Measurements from ENCODE around the gene USO1.
"Not testable (repeated sequence)": the region's sequence is repeated elsewhere in the genome, so short reads cannot be mapped to it uniquely, and the experiment has no call there.

Gene USO1

GRCh38 chr4:75779105-75779757 lies 54.9 kb downstream of the USO1 start:
- DNase-seq, result no peak

DNA sequence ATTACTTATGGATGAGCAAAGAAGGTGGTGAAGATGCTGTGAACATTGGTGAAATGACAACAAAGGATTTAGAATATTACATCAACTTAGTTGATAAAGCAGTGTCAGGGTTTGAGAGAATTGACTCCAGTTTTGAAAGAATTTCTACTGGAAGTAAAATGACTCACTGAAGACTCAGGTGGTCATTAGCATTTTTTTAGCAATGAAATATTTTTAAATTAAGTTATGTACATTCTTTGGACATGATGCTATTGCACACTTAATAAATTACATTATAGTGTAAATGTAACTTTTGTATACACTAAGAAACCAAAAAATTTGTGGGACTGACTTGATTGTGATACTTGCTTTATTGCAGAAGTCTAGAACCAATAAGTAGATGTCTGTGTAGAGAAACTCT lies 56.9 kb downstream of the USO1 start:
- DNase-seq, result no peak

GRCh38 chr4:75786526-75786925 lies 62.1 kb downstream of the USO1 start:
- DNase-seq, result no peak

GRCh38 chr4:75786938-75787337 lies 62.6 kb downstream of the USO1 start:
- no peak for DNase-seq

- no peak for DNase-seq
Observed at GRCh38 chr4:75790024-75790423, 65.6 kb downstream of the USO1 start.

DNA sequence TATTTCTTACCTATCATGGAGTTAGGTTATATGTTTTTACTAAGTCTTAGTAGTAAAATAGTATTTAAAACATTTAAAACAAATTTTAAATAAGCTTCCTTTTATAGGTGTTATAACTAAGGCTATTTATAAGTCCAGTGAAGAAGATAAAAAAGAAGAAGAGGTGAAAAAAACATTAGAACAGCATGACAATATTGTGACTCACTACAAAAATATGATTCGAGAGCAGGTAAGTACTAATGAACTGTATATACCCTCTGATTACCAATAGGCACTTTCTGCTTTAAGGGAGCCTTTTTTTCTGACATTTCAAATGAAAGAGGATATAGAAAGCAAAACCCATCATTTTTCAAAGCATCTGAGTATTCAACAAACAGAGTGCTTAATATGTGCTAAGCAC lies 76.6 kb downstream of the USO1 start:
- no peak for DNase-seq

- DNase-seq, result not testable (repeated sequence)
Observed at GRCh38 chr4:75806035-75806434, 81.7 kb downstream of the USO1 start.

- DNase-seq, result no peak
Observed at GRCh38 chr4:75817901-75818300, 93.5 kb downstream of the USO1 start.

GRCh38 chr4:75819121-75819520 lies 94.7 kb downstream of the USO1 start:
- no peak for DNase-seq

DNA sequence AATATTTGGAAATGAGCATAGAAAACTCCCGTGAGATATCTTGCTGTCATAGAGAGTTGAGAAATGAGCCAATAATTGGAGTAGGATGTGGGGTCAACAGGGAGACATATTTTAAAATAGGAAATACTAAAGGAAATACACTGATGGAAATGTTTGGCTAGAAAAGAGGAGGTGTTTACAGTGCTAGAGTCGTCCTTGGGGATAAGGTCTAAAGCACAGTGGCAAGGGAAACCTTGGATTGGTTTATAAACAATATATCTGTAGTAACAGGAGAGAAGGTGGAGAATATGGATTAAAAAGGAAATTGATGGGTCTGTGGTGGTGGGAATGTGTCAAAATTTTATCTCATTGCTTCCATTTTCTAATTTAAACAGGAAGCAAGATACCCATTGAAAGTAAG lies 95.8 kb downstream of the USO1 start:
- no peak for DNase-seq

DNA sequence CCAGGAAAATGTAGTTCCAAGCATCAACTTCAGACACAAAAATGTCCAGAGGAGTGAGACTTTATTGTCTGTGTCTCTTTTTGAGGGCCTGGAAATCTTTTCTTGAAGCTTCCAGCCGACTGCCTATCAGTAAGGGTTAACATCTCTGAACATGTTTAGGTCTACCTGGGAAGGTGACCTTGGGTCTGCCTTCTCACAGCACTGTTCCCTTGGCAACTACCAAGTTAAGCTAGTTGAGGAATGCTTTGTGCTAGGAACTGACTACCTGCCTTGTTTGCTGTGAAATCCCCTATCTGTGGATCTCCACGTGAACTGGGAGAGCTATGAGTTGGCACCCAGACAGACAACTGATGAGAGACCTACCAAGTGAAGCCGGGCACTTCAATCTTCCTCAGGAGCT lies 96.3 kb downstream of the USO1 start:
- no peak for DNase-seq

DNA sequence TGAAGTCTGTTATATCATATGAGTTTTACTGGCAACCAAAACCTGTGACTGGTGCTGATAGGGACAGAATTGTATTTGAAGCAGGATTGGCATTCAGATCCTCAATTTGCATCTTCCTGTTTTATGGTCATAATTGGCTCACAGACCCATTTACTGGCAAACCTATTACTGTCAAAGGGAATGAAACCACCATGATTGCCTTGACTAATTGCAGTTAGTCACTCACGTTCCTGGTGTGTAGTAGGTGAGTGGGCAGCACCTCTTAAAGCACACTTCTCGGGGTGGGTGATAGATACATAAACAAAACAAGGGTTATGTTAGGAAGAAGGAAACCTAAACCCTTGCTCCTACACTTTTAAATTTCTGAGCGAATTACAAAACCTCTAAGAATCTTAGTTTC lies 96.8 kb downstream of the USO1 start:
- no peak for DNase-seq

DNA sequence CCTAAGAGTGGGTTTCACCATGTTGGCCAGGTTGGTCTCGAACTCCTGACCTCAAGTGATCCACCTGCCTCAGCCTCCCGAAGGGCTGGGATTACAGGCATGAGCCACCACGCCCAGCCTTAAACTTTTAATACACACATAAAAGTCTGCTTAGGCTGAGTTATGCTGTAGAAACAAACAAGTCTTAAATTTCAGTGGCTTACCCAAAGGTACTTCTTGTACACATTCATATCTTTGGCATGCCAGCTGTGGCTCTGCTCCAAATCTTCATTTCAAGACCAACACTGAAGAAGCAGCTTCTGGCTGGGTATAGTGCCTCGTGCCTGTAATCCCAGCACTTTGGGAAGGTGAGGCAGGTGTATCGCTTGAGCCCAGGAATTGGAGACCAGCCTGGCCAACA lies 97.6 kb downstream of the USO1 start:
- no peak for DNase-seq

DNA sequence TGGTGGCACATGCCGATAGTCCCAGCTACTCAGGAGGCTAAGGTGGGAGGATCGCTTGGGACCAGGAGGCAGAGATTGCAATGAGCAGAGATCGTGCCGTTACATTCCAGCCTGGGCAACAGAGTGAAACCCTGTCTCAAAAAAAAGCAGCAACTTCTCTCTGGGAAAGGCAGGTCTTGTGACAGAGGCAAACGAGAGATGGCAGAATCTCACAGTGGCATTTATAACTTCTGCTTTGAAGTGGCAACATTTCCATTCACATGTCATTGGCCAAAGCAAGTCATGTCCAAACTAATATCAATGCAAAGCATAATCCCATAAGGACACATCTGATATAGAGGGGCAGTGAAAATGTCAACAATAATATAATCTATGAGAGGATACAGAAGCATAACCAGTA lies 98.0 kb downstream of the USO1 start:
- no peak for DNase-seq

DNA sequence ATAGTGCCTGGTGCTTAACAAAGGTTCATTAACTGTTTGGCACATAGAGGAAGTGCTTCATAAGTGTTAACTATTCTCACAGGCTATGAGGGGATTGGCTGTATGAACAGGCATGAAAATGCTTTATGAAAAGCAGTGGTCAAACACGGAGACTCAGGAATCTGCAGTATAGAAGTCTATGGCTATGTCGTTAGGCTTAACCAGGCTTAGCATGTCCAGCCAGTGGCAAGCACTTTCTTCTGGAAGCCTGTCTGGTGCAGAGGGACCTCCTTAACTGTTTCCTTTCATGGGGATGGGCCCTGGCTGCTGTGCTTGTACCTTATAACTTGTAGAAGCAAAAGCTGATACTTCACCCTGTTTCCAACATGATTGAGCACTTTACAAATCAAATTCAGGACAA lies 99.4 kb downstream of the USO1 start:
- no peak for DNase-seq

DNA sequence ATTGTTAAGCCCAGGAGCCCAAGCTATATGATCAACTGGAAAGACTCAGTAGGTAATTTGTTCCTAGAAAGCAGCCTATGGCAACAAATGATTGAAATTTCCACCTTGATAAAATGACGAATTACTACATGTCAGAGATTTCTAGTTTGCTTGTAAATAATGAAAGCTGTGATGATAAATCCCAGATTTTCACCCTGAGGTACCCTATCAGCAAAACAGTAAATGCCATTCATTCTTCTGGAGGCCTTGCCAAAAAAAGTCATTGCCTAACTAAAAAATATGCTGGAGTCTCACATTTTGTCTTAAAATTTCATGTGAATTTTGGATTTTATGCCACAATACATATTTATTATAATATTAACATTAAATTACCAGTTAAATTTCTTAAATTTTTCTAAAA lies 106.5 kb downstream of the USO1 start:
- DNase-seq, result no peak

DNA sequence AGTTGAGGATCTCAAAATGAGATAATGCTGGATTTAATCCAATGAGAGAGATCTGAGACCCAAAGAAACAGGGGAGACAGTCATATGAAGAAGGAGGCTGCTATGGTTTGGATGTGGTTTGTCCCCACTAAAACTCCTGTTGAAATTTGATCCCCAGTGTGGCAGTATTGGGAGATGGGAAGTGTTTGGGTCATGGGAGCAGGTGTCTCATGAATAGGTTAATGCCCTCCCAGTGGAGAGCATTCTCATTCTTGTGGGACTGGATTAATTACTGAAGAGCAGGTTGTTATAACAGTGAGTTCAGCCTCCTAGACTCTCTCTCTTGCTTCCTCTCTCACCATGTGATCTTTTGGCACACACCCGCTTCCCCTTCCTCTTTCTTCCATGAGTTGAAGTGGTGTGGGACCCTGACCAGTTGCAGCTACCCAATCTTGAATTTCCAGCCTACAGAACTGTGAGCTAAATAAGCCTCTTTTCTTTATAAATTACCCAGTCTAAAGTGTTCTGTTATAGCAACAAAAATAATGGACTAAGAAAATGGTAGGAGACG lies 107.6 kb downstream of the USO1 start:
- no peak for DNase-seq

DNA sequence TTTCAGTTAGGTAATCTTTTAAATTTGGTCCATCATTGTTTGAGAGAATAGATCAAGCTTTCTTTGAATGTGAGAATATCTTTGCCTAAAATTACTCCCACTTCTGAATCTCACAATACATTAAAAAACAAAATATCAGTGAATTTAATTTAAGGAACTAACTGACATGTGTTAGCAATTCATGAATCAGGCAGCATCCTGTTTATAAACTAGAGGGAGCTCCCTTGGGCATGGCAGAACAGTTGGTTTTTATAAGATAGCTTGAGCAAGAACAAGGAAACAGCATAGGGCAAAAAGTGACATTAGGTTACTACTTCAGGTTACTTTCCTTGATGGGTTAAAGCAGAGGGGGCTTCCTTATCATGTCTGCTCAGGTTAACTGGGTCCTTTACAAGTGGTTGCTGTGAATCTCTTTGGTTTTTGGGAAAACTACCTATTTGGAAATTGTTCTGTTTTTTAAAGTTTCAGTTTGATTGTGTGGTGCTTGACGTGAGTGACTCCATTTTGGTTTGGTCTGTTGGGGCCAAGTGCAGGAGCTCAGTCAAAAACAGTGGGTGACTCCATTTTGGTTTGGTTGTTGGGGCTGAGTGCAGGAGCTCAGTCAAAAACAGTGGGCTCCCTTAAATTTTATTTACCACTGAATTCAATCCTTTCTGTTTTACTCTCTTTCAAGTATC lies 109.9 kb downstream of the USO1 start:
- no peak for DNase-seq

DNA sequence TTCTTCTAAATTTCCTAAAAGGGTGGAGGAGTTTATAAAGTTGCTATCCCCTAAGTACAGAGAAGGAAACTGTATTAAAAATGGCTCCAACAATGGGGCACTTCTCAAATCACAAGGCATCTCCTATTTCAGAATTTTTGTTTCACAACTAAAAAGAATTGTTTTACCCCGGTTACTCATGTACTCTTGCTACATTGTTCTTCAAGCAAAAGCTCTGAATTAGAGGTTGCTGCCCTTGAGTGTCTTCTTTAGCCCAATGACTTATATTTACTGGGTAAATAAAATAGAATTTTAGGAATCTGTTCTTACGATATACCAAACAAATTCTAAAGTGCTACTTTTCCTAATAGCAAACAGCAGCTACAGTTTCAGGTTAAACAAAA lies 110.4 kb downstream of the USO1 start:
- DNase-seq, result no peak

GRCh38 chr4:75841641-75842520 lies 117.5 kb downstream of the USO1 start:
- DNase-seq, result no peak

DNA sequence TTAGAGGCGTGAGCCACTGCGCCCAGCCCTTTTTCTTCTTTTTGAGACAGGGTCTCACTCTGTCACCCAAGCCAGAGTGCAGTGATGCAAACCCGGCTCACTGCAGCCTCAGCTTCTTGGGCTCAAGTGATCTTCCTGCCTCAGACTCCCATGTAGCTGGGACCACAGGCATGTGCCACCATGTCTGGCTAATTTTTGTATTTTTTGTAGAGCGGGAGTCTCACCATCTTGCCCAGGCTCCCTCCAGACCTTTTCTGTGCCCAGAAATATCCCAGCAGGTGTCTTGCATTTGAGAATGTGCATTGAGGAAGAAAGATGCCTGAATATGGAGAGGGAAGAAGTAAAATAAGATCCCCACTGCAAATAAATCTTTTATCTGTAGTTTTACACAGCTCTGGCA lies 119.2 kb downstream of the USO1 start:
- DNase-seq, result no peak

GRCh38 chr4:75844151-75844662 lies 119.8 kb downstream of the USO1 start:
- DNase-seq, result no peak

- DNase-seq, result no peak
Observed at GRCh38 chr4:75845992-75846391, 121.6 kb downstream of the USO1 start.
